GM12878 (cell line): ENCODE measurements around the gene SMTNL1. TPM values are rescaled to one million over a fixed set of nuclear protein-coding genes. Genes with fewer than 3 reads are reported as not detected.

Experiments used
- FOS ChIP-seq: IDR thresholded peaks from 3 replicates; pipeline ENCODE4 v1.6.1; 2011; ENCODE audit warnings: borderline replicate concordance; ENCODE audit not compliant: insufficient read length; ENCODE audit errors: extremely low read depth
- HDGF ChIP-seq: fragments of 450-650 bp; IDR thresholded peaks from 2 replicates; pipeline ENCODE4 v1.6.1; 2016; ENCODE audit warnings: antibody characterized with exemption
- IKZF1 ChIP-seq: fragments of 450-650 bp; conservative IDR thresholded peaks from 2 replicates; pipeline ENCODE4 v1.6.1; 2017; ENCODE audit warnings: antibody characterized with exemption, mild to moderate bottlenecking
- JUNB ChIP-seq: IDR thresholded peaks from 2 replicates; pipeline ENCODE4 v1.6.1; 2016; ENCODE audit warnings: antibody characterized with exemption, mild to moderate bottlenecking
- TCF12 ChIP-seq: IDR thresholded peaks from 2 replicates; pipeline ENCODE4 v1.6.1; 2011; ENCODE audit warnings: low read depth, mild to moderate bottlenecking, low read length
- YY1 ChIP-seq: IDR thresholded peaks from 2 replicates; pipeline ENCODE4 v1.6.1; 2011; ENCODE audit warnings: low read depth, mild to moderate bottlenecking, low read length
- ZBTB11 ChIP-seq: fragments of 450-650 bp; formaldehyde crosslinking; IDR thresholded peaks from 2 replicates; pipeline ENCODE4 v1.5.0; 2022; ENCODE audit warnings: mild to moderate bottlenecking, missing genetic modification characterization
- ZNF217 ChIP-seq: fragments of 450-650 bp; IDR thresholded peaks from 2 replicates; pipeline ENCODE4 v1.6.1; 2017; ENCODE audit warnings: antibody characterized with exemption, mild to moderate bottlenecking
- ZNF622 ChIP-seq: fragments of 450-650 bp; IDR thresholded peaks from 2 replicates; pipeline ENCODE4 v1.6.1; 2017; ENCODE audit warnings: mild to moderate bottlenecking, inconsistent platforms
- ZSCAN29 ChIP-seq: fragments of 450-650 bp; IDR thresholded peaks from 2 replicates; pipeline ENCODE4 v1.6.1; 2017; ENCODE audit warnings: mild to moderate bottlenecking, moderate library complexity
- polyA plus RNA-seq, 11 experiments: library from polyadenylated mRNA; depleted of rRNA in 4 of 11; unstranded in 6 of 11; stranded (reverse) in 5 of 11; fragments of >200 nt; fragmentation: Nextera tagmentation in 4 of 11; fragmentation: Illumina TruSeq in 1 of 11; extraction: Ambion mirVana in 4 of 11; extraction: Trizol in 1 of 11; gene quantifications; 1 replicate in 1 of 11; 2 replicates in 10 of 11; pipeline versions ENCODE4 v1.2.1 to v1.2.3, GENCODE V29; 2011 to 2016; ENCODE audit warnings: inconsistent platforms in 2 of 11, missing spikeins in 2 of 11, low read depth in 1 of 11
- total RNA-seq, 4 experiments: library from RNA; depleted of rRNA in 3 of 4; stranded (reverse); fragments of >200 nt in 3 of 4; fragmentation: Illumina TruSeq in 1 of 4; extraction: Trizol in 1 of 4; gene quantifications; 2 replicates each; pipeline versions ENCODE4 v1.2.1 to v1.2.3, GENCODE V29; 2013 to 2021
- TF ChIP-seq, protein P1 (sequence below): IDR thresholded peaks from 2 replicates; pipeline ENCODE4 v1.6.1; 2011; ENCODE audit warnings: borderline replicate concordance, low read depth, mild to moderate bottlenecking, moderate library complexity, low read length; ENCODE audit not compliant: insufficient read depth, poor library complexity, severe bottlenecking

Gene SMTNL1
- total and polyA plus RNA-seq, 10 of the 15 experiments (the other 5 are each of a cell fraction or from before 2014, with no cell fraction given): 0.06 to 0.17 (median 0.10) TPM; not detected in 7

- TF ChIP-seq ZBTB11 (no peak), HDGF (no peak), IKZF1 (no peak), ZNF622 (no peak), YY1 (no peak), JUNB (no peak), ZSCAN29 (no peak), FOS (no peak), TCF12 (no peak), ZNF217 (no peak)
- TF ChIP-seq, protein P1, sequence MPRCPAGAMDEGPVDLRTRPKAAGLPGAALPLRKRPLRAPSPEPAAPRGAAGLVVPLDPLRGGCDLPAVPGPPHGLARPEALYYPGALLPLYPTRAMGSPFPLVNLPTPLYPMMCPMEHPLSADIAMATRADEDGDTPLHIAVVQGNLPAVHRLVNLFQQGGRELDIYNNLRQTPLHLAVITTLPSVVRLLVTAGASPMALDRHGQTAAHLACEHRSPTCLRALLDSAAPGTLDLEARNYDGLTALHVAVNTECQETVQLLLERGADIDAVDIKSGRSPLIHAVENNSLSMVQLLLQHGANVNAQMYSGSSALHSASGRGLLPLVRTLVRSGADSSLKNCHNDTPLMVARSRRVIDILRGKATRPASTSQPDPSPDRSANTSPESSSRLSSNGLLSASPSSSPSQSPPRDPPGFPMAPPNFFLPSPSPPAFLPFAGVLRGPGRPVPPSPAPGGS: no peak
These were observed 47.9 kb downstream of the SMTNL1 start (continued) for GRCh38 chr11:57585301-57585700.
